Natural killer cell (primary cell): ENCODE measurements around the gene CLIP2. TPM values are rescaled to one million over a fixed set of nuclear protein-coding genes. Genes with fewer than 3 reads are reported as not detected.
"Not testable (repeated sequence)": the region's sequence is repeated elsewhere in the genome, so short reads cannot be mapped to it uniquely, and the experiment has no call there.

Experiments used
- ATAC-seq, 3 donors: fragments of 150-1000 bp in 2 of 3; fragments of 200-7000 bp in 1 of 3; cut with Tn5 transposase; 1 replicate in 1 of 3; 2 replicates in 2 of 3; pipeline ENCODE4 v1.10.0; 2021; ENCODE audit warnings: mild to moderate bottlenecking in 2 of 3, moderate library complexity in 2 of 3
- DNase-seq, 2 donors: peaks; one replicate each; pipeline versions ENCODE4 v3.0.0 to v3.0.0-alpha.2; 2013 to 2021; ENCODE audit warnings: mixed read lengths in 1 of 2
- H3K27ac ChIP-seq: one replicate; pipeline ENCODE4 v1.5.1; 2013; ENCODE audit warnings: mild to moderate bottlenecking, low read length
- H3K27me3 ChIP-seq: one replicate; pipeline ENCODE4 v1.6.1; 2013; ENCODE audit warnings: low read length; ENCODE audit not compliant: control insufficient read depth, insufficient read depth
- H3K36me3 ChIP-seq: one replicate; pipeline ENCODE4 v1.6.1; 2013; ENCODE audit warnings: low read length; ENCODE audit not compliant: control insufficient read depth, insufficient read depth
- H3K4me1 ChIP-seq: one replicate; pipeline ENCODE4 v1.6.1; 2013; ENCODE audit warnings: low read length; ENCODE audit not compliant: control insufficient read depth, insufficient read depth
- H3K4me3 ChIP-seq: one replicate; pipeline ENCODE4 v1.5.1; 2013; ENCODE audit warnings: low read length
- H3K9me3 ChIP-seq: one replicate; pipeline ENCODE4 v1.6.1; 2013; ENCODE audit warnings: low read length; ENCODE audit not compliant: control insufficient read depth, insufficient read depth
- H3K27ac Mint-ChIP-seq, 2 donors: one replicate each; pipeline ENCODE4 v1.8.0; 2022; ENCODE audit warnings: mild to moderate bottlenecking in 2 of 2, mixed read lengths in 2 of 2, moderate library complexity in 1 of 2
- H3K27me3 Mint-ChIP-seq, 2 donors: one replicate each; pipeline ENCODE4 v1.8.0; 2022; ENCODE audit warnings: low read depth in 2 of 2, mixed read lengths in 2 of 2
- H3K36me3 Mint-ChIP-seq: one replicate; pipeline ENCODE4 v1.8.0; 2022; ENCODE audit warnings: mixed read lengths
- H3K4me1 Mint-ChIP-seq, 2 donors: one replicate each; pipeline ENCODE4 v1.8.0; 2022; ENCODE audit warnings: mixed read lengths in 2 of 2
- H3K4me3 Mint-ChIP-seq: one replicate; pipeline ENCODE4 v1.8.0; 2022; ENCODE audit warnings: mild to moderate bottlenecking, moderate library complexity, mixed read lengths
- H3K9me3 Mint-ChIP-seq, 2 donors: one replicate each; pipeline ENCODE4 v1.8.0; 2022; ENCODE audit warnings: mixed read lengths in 2 of 2
- CTCF ChIP-seq: fragments of 200-600 bp; IDR thresholded peaks from one replicate; pipeline ENCODE4 v1.8.0; 2022; ENCODE audit warnings: antibody characterized with exemption
- WGBS: methylation state at CpG from one replicate; pipeline ENCODE4 v1.1.7; 2013; ENCODE audit warnings: missing lambda C conversion rate; ENCODE audit not compliant: insufficient coverage; 5-methylcytosine and 5-hydroxymethylcytosine counted together
- intact Hi-C: fragments of 100-400 bp; cut with micrococcal nuclease; formaldehyde crosslinking; loops from one replicate; pipeline ENCODE4 v1.14.2; 2022
- total RNA-seq, 4 donors: library from RNA; stranded (reverse); fragments of 120-200 nt in 1 of 4; gene quantifications; one replicate each; pipeline versions ENCODE4 v1.2.3 to v1.2.4, GENCODE V29; 2013 to 2022

CLIP2 gene
- total RNA-seq, 3 donors from 2014 or later (not counting 1 experiment from before 2014, with no cell fraction given) = 8.5 to 14.7 (median 10.5) TPM

- ATAC-seq (peak in 1 of 3 donors; percentile 55), DNase-seq (no peak)
- H3K9me3 Mint-ChIP-seq = no peaks in the 10 kb centered on the region
- no peak overlapping the region for H3K27ac ChIP-seq
- no peaks in the 10 kb centered on the region for H3K36me3 ChIP-seq
- 81% methylated on average over 52 of the region's 52 CpGs for WGBS
- peak overlapping the region; percentile 88 for H3K4me3 Mint-ChIP-seq
- H3K4me1 Mint-ChIP-seq = peaks cover 5 to 13% of the 10 kb centered on the region in 2 donors
- H3K4me3 ChIP-seq = no peak overlapping the region
- intact Hi-C loops = no loop called here
- H3K27me3 ChIP-seq = no peaks in the 10 kb centered on the region
- TF ChIP-seq CTCF = no peak
- peak overlapping the region in 1 of 2 donors; percentile 77 for H3K27ac Mint-ChIP-seq
- no peaks in the 10 kb centered on the region for H3K27me3 Mint-ChIP-seq
- no peaks in the 10 kb centered on the region for H3K9me3 ChIP-seq
- H3K36me3 Mint-ChIP-seq = no peaks in the 10 kb centered on the region
- peaks cover 24% of the 10 kb centered on the region for H3K4me1 ChIP-seq
These were observed 49.3 kb downstream of the CLIP2 start for GRCh38 chr7:74338366-74339108.

- H3K4me1 Mint-ChIP-seq = peaks cover 5 to 13% of the 10 kb centered on the region in 2 donors
- H3K36me3 Mint-ChIP-seq, H3K36me3 ChIP-seq, H3K9me3 ChIP-seq, H3K27ac Mint-ChIP-seq, ATAC-seq, H3K27ac ChIP-seq, intact Hi-C loops, DNase-seq, H3K27me3 Mint-ChIP-seq, H3K4me3 ChIP-seq, H3K27me3 ChIP-seq, H3K9me3 Mint-ChIP-seq: not testable (repeated sequence)
- peak overlapping the region; percentile 21 for H3K4me3 Mint-ChIP-seq
- 96% methylated on average over 2 of the region's 2 CpGs for WGBS
- H3K4me1 ChIP-seq = peaks cover 24% of the 10 kb centered on the region
These were observed 50.4 kb downstream of the CLIP2 start for GRCh38 chr7:74339648-74340047.

- Mint-ChIP-seq H3K27me3 (no peaks in the 10 kb centered on the region), H3K27ac (no peak overlapping the region), H3K9me3 (no peaks in the 10 kb centered on the region), H3K4me3 (no peak overlapping the region), H3K4me1 (peaks cover under 1 to 8% of the 10 kb centered on the region in 2 donors), H3K36me3 (no peaks in the 10 kb centered on the region)
- TF ChIP-seq CTCF = no peak
- H3K36me3 ChIP-seq = no peaks in the 10 kb centered on the region
- H3K9me3 ChIP-seq = no peaks in the 10 kb centered on the region
- no peak for DNase-seq
- no peak overlapping the region for H3K4me3 ChIP-seq
- peaks cover 14% of the 10 kb centered on the region for H3K4me1 ChIP-seq
- H3K27me3 ChIP-seq = no peaks in the 10 kb centered on the region
- 90% methylated on average over 13 of the region's 14 CpGs for WGBS
- intact Hi-C loops = no loop called here
- H3K27ac ChIP-seq = no peak overlapping the region
- ATAC-seq = no peak
These were observed 54.3 kb downstream of the CLIP2 start for GRCh38 chr7:74343281-74344131.

- Histone ChIP-seq H3K4me3 (no peak overlapping the region), H3K4me1 (peaks cover 8% of the 10 kb centered on the region), H3K9me3 (no peaks in the 10 kb centered on the region), H3K27me3 (no peaks in the 10 kb centered on the region), H3K27ac (no peak overlapping the region), H3K36me3 (no peaks in the 10 kb centered on the region)
- no peaks in the 10 kb centered on the region for H3K27me3 Mint-ChIP-seq
- TF ChIP-seq CTCF = no peak
- no peak overlapping the region for H3K27ac Mint-ChIP-seq
- intact Hi-C loops = no loop called here
- H3K4me3 Mint-ChIP-seq = no peak overlapping the region
- no peaks in the 10 kb centered on the region for H3K36me3 Mint-ChIP-seq
- peaks cover 0 to 6% of the 10 kb centered on the region in 2 donors for H3K4me1 Mint-ChIP-seq
- DNase-seq (no peak), ATAC-seq (no peak)
- H3K9me3 Mint-ChIP-seq = no peaks in the 10 kb centered on the region
- 94% methylated on average over 2 of the region's 2 CpGs for WGBS
These were observed 54.9 kb downstream of the CLIP2 start for GRCh38 chr7:74344132-74344496.
